SK-N-SH treated with all-trans-retinoic acid at 6 μM for 48 hours (cell line): ENCODE measurements around the gene NHERF2.

ENCODE experiments used
- ATAC-seq: fragments of 200-7000 bp; cut with Tn5 transposase; 3 replicates; pipeline ENCODE4 v1.9.1; 2020; ENCODE audit warnings: mild to moderate bottlenecking, moderate library complexity
- ARNTL ChIP-seq: fragments of 450-650 bp; formaldehyde crosslinking; IDR thresholded peaks from 2 replicates; pipeline ENCODE4 v1.5.0; 2020; ENCODE audit warnings: low read depth, mild to moderate bottlenecking, moderate library complexity, borderline replicate concordance
- BACH2 ChIP-seq: fragments of 250-450 bp; sonication (Bioruptor Pico); IDR thresholded peaks from 2 replicates; pipeline ENCODE4 v1.9.0; 2021; ENCODE audit warnings: mild to moderate bottlenecking, borderline replicate concordance
- CSDC2 ChIP-seq: fragments of 250-450 bp; sonication (Bioruptor Pico); IDR thresholded peaks from 2 replicates; pipeline ENCODE4 v1.5.0; 2020; ENCODE audit warnings: mild to moderate bottlenecking, moderate library complexity
- ESRRG ChIP-seq: fragments of 250-450 bp; sonication (Bioruptor Pico); IDR thresholded peaks from 2 replicates; pipeline ENCODE4 v1.6.1; 2021; ENCODE audit warnings: mild to moderate bottlenecking
- GLIS3 ChIP-seq: fragments of 250-450 bp; sonication (Bioruptor Pico); IDR thresholded peaks from 2 replicates; pipeline ENCODE4 v1.5.0; 2020; ENCODE audit warnings: mild to moderate bottlenecking, moderate library complexity
- ISL1 ChIP-seq: fragments of 250-450 bp; sonication (Bioruptor Pico); IDR thresholded peaks from 2 replicates; pipeline ENCODE4 v2.1.2; 2022; ENCODE audit warnings: mild to moderate bottlenecking, moderate library complexity
- PPARA ChIP-seq: fragments of 250-450 bp; sonication (Bioruptor Pico); IDR thresholded peaks from 2 replicates; pipeline ENCODE4 v1.5.0; 2020; ENCODE audit warnings: mild to moderate bottlenecking, borderline replicate concordance
- RARB ChIP-seq: fragments of 250-450 bp; sonication (Bioruptor Pico); IDR thresholded peaks from 2 replicates; pipeline ENCODE4 v1.8.0; 2021; ENCODE audit warnings: mild to moderate bottlenecking, moderate library complexity
- SNAI2 ChIP-seq: fragments of 250-450 bp; sonication (Bioruptor Pico); IDR thresholded peaks from 2 replicates; pipeline ENCODE4 v1.5.0; 2020; ENCODE audit warnings: mild to moderate bottlenecking, moderate library complexity
- TCF4 ChIP-seq: fragments of 250-450 bp; sonication (Bioruptor Pico); IDR thresholded peaks from 2 replicates; pipeline ENCODE4 v1.8.0; 2021; ENCODE audit warnings: mild to moderate bottlenecking, moderate library complexity, borderline replicate concordance
- TOX ChIP-seq: fragments of 250-450 bp; sonication (Bioruptor Pico); IDR thresholded peaks from 2 replicates; pipeline ENCODE4 v1.8.0; 2021; ENCODE audit warnings: mild to moderate bottlenecking, moderate library complexity, borderline replicate concordance
- ZC3H10 ChIP-seq: fragments of 250-450 bp; sonication (Bioruptor Pico); IDR thresholded peaks from 2 replicates; pipeline ENCODE4 v1.5.1; 2021; ENCODE audit warnings: mild to moderate bottlenecking, moderate library complexity
- ZFP3 ChIP-seq: fragments of 250-450 bp; sonication (Bioruptor Pico); IDR thresholded peaks from 2 replicates; pipeline ENCODE4 v1.5.0; 2020; ENCODE audit warnings: mild to moderate bottlenecking, moderate library complexity
- ZFP30 ChIP-seq: fragments of 450-650 bp; formaldehyde crosslinking; IDR thresholded peaks from 2 replicates; pipeline ENCODE4 v1.5.0; 2022; ENCODE audit warnings: mild to moderate bottlenecking, moderate library complexity
- ZNF565 ChIP-seq: fragments of 450-650 bp; formaldehyde crosslinking; conservative IDR thresholded peaks from 2 replicates; pipeline ENCODE4 v1.5.0; 2020; ENCODE audit warnings: low read depth, mild to moderate bottlenecking, moderate library complexity
- ZNF70 ChIP-seq: fragments of 450-650 bp; formaldehyde crosslinking; IDR thresholded peaks from 2 replicates; pipeline ENCODE4 v1.5.0; 2020; ENCODE audit warnings: mild to moderate bottlenecking, moderate library complexity
- TF ChIP-seq, protein P1 (sequence below): fragments of 250-450 bp; sonication (Bioruptor Pico); IDR thresholded peaks from 2 replicates; pipeline ENCODE4 v1.8.0; 2021; ENCODE audit warnings: low read depth, mild to moderate bottlenecking, moderate library complexity, borderline replicate concordance
- TF ChIP-seq, protein P2 (sequence below): fragments of 250-450 bp; sonication (Bioruptor Pico); IDR thresholded peaks from 2 replicates; pipeline ENCODE4 v1.5.1; 2021; ENCODE audit warnings: mild to moderate bottlenecking, moderate library complexity
- TF ChIP-seq, protein P3 (sequence below): fragments of 250-450 bp; sonication (Bioruptor Pico); IDR thresholded peaks from 2 replicates; pipeline ENCODE4 v1.8.0; 2020; ENCODE audit warnings: mild to moderate bottlenecking, moderate library complexity, borderline replicate concordance
- TF ChIP-seq, protein P4 (sequence below): fragments of 250-450 bp; sonication (Bioruptor Pico); IDR thresholded peaks from 2 replicates; pipeline ENCODE4 v1.5.0; 2020; ENCODE audit warnings: mild to moderate bottlenecking, moderate library complexity
- TF ChIP-seq, protein P5 (sequence below): fragments of 250-450 bp; sonication (Bioruptor Pico); IDR thresholded peaks from 2 replicates; pipeline ENCODE4 v1.5.1; 2020; ENCODE audit warnings: low read depth, mild to moderate bottlenecking, moderate library complexity

The NHERF2 gene

DNA sequence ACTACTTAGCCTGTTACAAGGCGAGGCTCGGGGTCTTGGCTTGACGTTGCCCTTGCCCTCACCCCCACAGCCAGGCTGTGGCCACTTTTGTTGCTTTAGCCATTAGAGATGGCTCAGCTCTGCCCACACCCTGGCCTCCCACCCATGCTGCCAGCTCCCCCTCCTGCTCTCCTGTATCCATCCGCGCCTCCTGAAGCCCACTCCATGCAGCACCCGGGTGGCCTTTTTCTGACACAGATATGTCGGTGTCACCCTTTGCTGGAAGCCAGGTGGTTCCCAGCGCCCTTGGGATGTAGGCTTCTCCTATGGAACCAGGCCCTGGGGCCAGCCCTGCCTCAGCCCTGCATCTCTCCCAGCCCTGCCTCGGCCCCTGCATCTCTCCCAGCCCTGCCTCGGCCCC lies 30.7 kb downstream of the NHERF2 start:
- TF ChIP-seq PPARA (CRISPR knock-in tag), result no peak
- TF ChIP-seq ZFP3 (CRISPR knock-in tag), result no peak
- TF ChIP-seq ISL1 (CRISPR knock-in tag), result no peak
- TF ChIP-seq ZNF565 (CRISPR knock-in tag), result no peak
- TF ChIP-seq, protein P1, sequence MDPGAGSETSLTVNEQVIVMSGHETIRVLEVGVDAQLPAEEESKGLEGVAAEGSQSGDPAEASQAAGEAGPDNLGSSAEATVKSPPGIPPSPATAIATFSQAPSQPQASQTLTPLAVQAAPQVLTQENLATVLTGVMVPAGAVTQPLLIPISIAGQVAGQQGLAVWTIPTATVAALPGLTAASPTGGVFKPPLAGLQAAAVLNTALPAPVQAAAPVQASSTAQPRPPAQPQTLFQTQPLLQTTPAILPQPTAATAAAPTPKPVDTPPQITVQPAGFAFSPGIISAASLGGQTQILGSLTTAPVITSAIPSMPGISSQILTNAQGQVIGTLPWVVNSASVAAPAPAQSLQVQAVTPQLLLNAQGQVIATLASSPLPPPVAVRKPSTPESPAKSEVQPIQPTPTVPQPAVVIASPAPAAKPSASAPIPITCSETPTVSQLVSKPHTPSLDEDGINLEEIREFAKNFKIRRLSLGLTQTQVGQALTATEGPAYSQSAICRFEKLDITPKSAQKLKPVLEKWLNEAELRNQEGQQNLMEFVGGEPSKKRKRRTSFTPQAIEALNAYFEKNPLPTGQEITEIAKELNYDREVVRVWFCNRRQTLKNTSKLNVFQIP (CRISPR knock-in tag), result no peak
- TF ChIP-seq ESRRG, result no peak
- TF ChIP-seq, protein P2, sequence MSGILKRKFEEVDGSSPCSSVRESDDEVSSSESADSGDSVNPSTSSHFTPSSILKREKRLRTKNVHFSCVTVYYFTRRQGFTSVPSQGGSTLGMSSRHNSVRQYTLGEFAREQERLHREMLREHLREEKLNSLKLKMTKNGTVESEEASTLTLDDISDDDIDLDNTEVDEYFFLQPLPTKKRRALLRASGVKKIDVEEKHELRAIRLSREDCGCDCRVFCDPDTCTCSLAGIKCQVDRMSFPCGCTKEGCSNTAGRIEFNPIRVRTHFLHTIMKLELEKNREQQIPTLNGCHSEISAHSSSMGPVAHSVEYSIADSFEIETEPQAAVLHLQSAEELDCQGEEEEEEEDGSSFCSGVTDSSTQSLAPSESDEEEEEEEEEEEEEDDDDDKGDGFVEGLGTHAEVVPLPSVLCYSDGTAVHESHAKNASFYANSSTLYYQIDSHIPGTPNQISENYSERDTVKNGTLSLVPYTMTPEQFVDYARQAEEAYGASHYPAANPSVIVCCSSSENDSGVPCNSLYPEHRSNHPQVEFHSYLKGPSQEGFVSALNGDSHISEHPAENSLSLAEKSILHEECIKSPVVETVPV (CRISPR knock-in tag), result no peak
- no peak for TF ChIP-seq CSDC2
- TF ChIP-seq TOX, result no peak
- no peak for TF ChIP-seq BACH2 (CRISPR knock-in tag)
- no peak for TF ChIP-seq ZFP30
- TF ChIP-seq, protein P3, sequence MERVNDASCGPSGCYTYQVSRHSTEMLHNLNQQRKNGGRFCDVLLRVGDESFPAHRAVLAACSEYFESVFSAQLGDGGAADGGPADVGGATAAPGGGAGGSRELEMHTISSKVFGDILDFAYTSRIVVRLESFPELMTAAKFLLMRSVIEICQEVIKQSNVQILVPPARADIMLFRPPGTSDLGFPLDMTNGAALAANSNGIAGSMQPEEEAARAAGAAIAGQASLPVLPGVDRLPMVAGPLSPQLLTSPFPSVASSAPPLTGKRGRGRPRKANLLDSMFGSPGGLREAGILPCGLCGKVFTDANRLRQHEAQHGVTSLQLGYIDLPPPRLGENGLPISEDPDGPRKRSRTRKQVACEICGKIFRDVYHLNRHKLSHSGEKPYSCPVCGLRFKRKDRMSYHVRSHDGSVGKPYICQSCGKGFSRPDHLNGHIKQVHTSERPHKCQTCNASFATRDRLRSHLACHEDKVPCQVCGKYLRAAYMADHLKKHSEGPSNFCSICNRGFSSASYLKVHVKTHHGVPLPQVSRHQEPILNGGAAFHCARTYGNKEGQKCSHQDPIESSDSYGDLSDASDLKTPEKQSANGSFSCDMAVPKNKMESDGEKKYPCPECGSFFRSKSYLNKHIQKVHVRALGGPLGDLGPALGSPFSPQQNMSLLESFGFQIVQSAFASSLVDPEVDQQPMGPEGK (CRISPR knock-in tag), result no peak
- TF ChIP-seq, protein P4, sequence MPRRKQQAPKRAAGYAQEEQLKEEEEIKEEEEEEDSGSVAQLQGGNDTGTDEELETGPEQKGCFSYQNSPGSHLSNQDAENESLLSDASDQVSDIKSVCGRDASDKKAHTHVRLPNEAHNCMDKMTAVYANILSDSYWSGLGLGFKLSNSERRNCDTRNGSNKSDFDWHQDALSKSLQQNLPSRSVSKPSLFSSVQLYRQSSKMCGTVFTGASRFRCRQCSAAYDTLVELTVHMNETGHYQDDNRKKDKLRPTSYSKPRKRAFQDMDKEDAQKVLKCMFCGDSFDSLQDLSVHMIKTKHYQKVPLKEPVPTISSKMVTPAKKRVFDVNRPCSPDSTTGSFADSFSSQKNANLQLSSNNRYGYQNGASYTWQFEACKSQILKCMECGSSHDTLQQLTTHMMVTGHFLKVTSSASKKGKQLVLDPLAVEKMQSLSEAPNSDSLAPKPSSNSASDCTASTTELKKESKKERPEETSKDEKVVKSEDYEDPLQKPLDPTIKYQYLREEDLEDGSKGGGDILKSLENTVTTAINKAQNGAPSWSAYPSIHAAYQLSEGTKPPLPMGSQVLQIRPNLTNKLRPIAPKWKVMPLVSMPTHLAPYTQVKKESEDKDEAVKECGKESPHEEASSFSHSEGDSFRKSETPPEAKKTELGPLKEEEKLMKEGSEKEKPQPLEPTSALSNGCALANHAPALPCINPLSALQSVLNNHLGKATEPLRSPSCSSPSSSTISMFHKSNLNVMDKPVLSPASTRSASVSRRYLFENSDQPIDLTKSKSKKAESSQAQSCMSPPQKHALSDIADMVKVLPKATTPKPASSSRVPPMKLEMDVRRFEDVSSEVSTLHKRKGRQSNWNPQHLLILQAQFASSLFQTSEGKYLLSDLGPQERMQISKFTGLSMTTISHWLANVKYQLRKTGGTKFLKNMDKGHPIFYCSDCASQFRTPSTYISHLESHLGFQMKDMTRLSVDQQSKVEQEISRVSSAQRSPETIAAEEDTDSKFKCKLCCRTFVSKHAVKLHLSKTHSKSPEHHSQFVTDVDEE (CRISPR knock-in tag), result no peak
- no peak for TF ChIP-seq ZNF70 (CRISPR knock-in tag)
- TF ChIP-seq, protein P5, sequence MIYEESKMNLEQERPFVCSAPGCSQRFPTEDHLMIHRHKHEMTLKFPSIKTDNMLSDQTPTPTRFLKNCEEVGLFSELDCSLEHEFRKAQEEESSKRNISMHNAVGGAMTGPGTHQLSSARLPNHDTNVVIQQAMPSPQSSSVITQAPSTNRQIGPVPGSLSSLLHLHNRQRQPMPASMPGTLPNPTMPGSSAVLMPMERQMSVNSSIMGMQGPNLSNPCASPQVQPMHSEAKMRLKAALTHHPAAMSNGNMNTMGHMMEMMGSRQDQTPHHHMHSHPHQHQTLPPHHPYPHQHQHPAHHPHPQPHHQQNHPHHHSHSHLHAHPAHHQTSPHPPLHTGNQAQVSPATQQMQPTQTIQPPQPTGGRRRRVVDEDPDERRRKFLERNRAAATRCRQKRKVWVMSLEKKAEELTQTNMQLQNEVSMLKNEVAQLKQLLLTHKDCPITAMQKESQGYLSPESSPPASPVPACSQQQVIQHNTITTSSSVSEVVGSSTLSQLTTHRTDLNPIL (CRISPR knock-in tag), result no peak
- no peak for TF ChIP-seq RARB (CRISPR knock-in tag)
- no peak for TF ChIP-seq ZC3H10 (CRISPR knock-in tag)
- TF ChIP-seq SNAI2 (CRISPR knock-in tag), result no peak
- no peak for ATAC-seq

DNA sequence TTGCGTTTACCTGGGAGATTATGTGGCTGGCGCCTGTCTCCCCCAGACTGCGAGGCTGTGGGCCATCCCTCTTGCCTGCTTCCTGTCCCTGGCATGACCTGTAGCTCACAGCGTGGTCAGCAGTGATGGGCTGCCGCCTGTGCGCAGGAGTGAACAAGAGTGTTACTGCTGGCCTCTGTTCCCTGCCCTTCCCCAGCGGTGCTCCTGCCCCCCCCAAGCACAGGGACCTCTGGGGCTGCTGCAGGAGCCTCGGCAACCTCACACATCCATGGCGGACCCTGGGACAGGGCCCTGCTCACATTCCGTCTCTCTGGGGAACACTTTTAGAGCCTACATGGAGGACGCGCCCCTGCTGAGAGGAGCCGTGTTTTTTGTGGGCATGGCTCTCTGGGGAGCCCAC lies 31.7 kb downstream of the NHERF2 start:
- no peak for TF ChIP-seq RARB (CRISPR knock-in tag)
- TF ChIP-seq SNAI2 (CRISPR knock-in tag), result no peak
- TF ChIP-seq GLIS3 (CRISPR knock-in tag), result no peak
- TF ChIP-seq, protein P5 (CRISPR knock-in tag), result no peak
- TF ChIP-seq CSDC2, result no peak
- no peak for TF ChIP-seq ARNTL (CRISPR knock-in tag)
- TF ChIP-seq, protein P1 (CRISPR knock-in tag), result no peak
- no peak for TF ChIP-seq TCF4
- TF ChIP-seq, protein P2 (CRISPR knock-in tag), result no peak
- ATAC-seq, result no peak
